ENCODE data around the gene LRRC56.

Gene LRRC56

DNA sequence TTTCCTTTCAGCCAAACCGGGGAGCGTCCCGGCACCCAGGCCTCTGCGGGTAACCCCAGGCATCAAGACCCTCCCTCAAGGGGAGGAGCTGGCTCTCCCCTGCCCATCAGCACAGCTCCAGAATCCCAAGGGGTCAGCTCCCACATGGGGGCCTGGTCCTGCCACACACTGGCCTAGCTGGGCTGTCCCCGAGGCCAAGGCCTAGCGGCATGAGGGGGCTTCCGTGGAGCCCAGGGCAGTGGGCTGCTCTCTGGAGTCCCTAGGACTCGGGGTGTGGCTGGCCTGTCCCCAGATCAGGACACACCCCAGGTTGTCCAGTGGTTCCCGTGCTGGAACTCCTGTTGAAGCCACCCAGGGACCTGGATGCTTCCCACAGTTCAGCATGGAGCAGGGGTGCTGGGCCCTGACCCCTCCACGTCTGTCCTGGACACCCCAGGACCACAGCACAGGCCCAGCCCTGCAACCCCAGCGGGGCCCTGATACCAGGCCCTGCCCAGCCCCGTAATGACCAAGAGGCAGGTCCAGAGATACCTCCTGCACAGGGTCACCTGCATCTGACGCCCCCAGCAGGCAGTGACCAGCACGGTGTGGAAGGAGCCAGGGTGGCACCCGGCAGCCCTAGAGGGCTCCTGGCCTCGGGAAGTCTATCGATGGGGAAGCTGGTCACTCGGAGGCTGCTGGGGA, 7.5 kb upstream of the LRRC56 start:
- Histone ChIP-seq H3K27me3 (no peaks in the 10 kb centered on the region), H3K36me3 (peaks cover 3% of the 10 kb centered on the region; the same call in 1 of the 2 replicates), H3K9me3 (no peaks in the 10 kb centered on the region), H3K4me1 (no peaks in the 10 kb centered on the region), H3K4me3 (ENCODE audit: low read depth, low read length) (no peak overlapping the region)
- DNase-seq, result no peak
- TF ChIP-seq, protein P1, sequence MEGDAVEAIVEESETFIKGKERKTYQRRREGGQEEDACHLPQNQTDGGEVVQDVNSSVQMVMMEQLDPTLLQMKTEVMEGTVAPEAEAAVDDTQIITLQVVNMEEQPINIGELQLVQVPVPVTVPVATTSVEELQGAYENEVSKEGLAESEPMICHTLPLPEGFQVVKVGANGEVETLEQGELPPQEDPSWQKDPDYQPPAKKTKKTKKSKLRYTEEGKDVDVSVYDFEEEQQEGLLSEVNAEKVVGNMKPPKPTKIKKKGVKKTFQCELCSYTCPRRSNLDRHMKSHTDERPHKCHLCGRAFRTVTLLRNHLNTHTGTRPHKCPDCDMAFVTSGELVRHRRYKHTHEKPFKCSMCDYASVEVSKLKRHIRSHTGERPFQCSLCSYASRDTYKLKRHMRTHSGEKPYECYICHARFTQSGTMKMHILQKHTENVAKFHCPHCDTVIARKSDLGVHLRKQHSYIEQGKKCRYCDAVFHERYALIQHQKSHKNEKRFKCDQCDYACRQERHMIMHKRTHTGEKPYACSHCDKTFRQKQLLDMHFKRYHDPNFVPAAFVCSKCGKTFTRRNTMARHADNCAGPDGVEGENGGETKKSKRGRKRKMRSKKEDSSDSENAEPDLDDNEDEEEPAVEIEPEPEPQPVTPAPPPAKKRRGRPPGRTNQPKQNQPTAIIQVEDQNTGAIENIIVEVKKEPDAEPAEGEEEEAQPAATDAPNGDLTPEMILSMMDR (IDR thresholded peaks at IDR 0.05; ENCODE audit: low read depth, low read length), result no peak

- TF ChIP-seq, protein P1 (IDR thresholded peaks at IDR 0.05; ENCODE audit: low read depth, low read length), result no peak
- Histone ChIP-seq H3K36me3 (peaks cover 3% of the 10 kb centered on the region; the same call in 1 of the 2 replicates), H3K27me3 (no peaks in the 10 kb centered on the region), H3K9me3 (no peaks in the 10 kb centered on the region), H3K4me1 (no peaks in the 10 kb centered on the region), H3K4me3 (ENCODE audit: low read depth, low read length) (no peak overlapping the region)
- DNase-seq, result no peak
These were observed 6.1 kb upstream of the LRRC56 start for GRCh38 chr11:530960-531831.

DNA sequence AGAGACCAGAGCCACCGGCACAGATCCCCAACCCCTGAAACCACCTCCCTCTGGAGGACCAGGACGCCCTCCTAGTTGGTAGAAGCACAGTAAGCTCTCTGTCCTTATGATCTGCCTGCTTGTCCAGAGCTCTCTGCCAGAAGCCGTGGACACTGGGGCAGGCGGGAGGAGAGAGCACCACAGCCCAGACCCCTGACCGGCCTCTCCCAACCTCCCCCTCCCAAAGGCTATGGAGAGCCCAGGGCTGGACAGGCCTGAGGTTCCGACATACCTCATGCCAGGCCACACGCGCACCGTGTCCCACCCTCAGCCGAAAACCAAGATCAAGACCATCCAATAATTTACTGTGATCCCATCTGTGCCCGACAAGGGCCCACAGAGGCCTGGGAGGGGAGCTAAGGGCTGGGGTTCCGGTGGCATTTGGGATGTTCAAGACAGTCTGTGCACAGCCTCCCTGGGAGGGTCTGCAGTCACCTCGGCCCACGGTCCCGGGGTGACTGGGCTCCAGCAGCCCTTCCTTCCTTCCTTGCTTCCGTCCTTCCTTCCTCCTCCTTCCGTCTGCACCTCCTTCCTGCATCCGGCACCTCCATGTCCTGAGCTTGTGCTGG, 5.3 kb upstream of the LRRC56 start:
- H3K4me1 ChIP-seq, result no peaks in the 10 kb centered on the region
- no peaks in the 10 kb centered on the region for H3K27me3 ChIP-seq
- H3K4me3 ChIP-seq (ENCODE audit: low read depth, low read length), result no peak overlapping the region
- peaks cover 3% of the 10 kb centered on the region; the same call in 1 of the 2 replicates for H3K36me3 ChIP-seq
- H3K9me3 ChIP-seq, result no peaks in the 10 kb centered on the region
- TF ChIP-seq, protein P1 (IDR thresholded peaks at IDR 0.05; ENCODE audit: low read depth, low read length), result no peak
- DNase-seq, result no peak

- TF ChIP-seq, protein P1 (IDR thresholded peaks at IDR 0.05; ENCODE audit: low read depth, low read length), result no peak
- H3K4me1 ChIP-seq, result no peaks in the 10 kb centered on the region
- no peak for DNase-seq
These were observed 4.8 kb upstream of the LRRC56 start for GRCh38 chr11:532527-532985.

GRCh38 chr11:532986-533585, 4.2 kb upstream of the LRRC56 start:
- Histone ChIP-seq H3K4me1 (no peaks in the 10 kb centered on the region), H3K4me3 (ENCODE audit: low read depth, low read length) (no peak overlapping the region), H3K36me3 (peaks cover 3% of the 10 kb centered on the region; the same call in 1 of the 2 replicates), H3K27me3 (no peaks in the 10 kb centered on the region), H3K9me3 (no peaks in the 10 kb centered on the region)
- TF ChIP-seq, protein P1 (IDR thresholded peaks at IDR 0.05; ENCODE audit: low read depth, low read length), result no peak
- DNase-seq, result no peak

More at GRCh38 chr11:532527-532985, 4.8 kb upstream of the LRRC56 start:
- no peaks in the 10 kb centered on the region for H3K27me3 ChIP-seq
- no peaks in the 10 kb centered on the region for H3K9me3 ChIP-seq
- H3K36me3 ChIP-seq, result peaks cover 3% of the 10 kb centered on the region; the same call in 1 of the 2 replicates
- no peak overlapping the region for H3K4me3 ChIP-seq (ENCODE audit: low read depth, low read length)

All from BE2C (cell line).